Measurements from ENCODE around the gene HUS1B.
"Not testable (repeated sequence)": the region's sequence is repeated elsewhere in the genome, so short reads cannot be mapped to it uniquely, and the experiment has no call there.

Gene HUS1B

DNA sequence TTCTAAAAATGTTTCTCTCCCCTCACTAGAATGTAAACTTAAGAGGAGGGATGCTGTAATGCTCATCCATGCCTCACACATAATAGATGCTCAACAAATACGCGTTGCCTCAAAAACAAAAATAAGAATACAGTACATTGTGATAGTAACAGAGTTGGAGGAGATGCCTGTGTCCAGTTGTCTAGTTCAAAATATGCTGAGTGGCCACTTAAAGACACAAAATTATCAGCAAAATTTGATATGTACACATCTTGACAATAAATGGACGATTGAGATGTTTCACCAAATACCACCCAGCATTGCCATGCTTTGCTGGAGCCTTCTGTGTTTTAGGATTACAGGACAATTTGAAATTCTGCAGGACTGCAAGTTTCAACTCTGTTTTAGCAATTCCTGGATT lies 43.6 kb upstream of the HUS1B start:
- no peak for DNase-seq (ENCODE audit: low spot score)
- TF ChIP-seq, protein P1, sequence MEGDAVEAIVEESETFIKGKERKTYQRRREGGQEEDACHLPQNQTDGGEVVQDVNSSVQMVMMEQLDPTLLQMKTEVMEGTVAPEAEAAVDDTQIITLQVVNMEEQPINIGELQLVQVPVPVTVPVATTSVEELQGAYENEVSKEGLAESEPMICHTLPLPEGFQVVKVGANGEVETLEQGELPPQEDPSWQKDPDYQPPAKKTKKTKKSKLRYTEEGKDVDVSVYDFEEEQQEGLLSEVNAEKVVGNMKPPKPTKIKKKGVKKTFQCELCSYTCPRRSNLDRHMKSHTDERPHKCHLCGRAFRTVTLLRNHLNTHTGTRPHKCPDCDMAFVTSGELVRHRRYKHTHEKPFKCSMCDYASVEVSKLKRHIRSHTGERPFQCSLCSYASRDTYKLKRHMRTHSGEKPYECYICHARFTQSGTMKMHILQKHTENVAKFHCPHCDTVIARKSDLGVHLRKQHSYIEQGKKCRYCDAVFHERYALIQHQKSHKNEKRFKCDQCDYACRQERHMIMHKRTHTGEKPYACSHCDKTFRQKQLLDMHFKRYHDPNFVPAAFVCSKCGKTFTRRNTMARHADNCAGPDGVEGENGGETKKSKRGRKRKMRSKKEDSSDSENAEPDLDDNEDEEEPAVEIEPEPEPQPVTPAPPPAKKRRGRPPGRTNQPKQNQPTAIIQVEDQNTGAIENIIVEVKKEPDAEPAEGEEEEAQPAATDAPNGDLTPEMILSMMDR (IDR thresholded peaks at IDR 0.05; ENCODE audit: extremely low read depth, missing control alignments), result no peak

DNA sequence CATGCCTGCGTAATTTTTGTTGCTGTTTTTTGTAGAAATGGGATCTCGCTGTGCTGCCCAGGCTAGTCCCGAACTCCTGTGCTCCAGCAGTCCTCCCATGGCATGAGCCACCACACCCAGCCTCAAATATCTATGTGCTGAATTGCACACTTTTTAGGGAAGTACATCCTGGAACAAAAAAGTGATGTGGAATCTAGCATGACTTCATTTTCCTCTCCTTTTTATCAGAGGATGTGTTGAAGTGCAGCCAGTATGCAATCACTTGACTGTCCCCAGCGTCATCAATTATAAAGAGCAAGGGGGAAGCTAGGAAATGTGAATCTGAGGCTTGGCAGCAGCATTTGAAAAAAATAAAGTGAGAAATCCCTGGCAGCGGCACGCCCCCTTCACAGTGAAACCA lies 42.4 kb upstream of the HUS1B start:
- TF ChIP-seq, protein P1 (IDR thresholded peaks at IDR 0.05; ENCODE audit: extremely low read depth, missing control alignments), result no peak
- no peak for DNase-seq (ENCODE audit: low spot score)

DNA sequence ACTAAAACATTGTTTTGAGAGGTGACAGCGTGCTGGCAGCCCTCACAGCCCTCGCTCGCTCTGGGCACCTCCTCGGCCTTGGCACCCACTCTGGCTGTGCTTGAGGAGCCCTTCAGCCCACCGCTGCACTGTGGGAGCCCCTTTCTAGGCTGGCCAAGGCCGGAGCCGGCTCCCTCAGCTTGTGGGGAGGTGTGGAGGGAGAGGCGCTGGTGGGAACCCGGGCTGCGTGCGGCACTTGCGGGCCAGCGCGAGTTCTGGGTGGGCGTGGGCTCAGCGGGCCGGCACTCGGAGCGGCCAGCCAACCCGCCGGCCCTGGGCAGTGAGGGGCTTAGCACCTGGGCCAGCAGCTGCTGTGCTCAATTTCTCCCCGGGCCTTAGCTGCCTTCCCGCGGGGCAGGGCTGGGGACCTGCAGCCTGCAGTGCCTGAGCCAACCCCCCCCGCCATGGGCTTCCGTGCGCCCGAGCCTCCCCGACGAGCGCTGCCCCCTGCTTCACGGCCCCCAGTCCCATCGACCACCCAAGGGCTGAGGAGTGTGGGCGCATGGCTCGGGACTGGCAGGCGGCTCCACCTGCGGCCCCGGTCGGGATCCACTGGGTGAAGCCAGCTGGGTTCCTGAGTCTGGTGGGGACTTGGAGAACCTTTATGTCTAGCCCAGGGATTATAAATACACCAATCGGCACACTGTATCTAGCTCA lies 37.7 kb upstream of the HUS1B start:
- not testable (repeated sequence) for DNase-seq (ENCODE audit: low spot score)

DNA sequence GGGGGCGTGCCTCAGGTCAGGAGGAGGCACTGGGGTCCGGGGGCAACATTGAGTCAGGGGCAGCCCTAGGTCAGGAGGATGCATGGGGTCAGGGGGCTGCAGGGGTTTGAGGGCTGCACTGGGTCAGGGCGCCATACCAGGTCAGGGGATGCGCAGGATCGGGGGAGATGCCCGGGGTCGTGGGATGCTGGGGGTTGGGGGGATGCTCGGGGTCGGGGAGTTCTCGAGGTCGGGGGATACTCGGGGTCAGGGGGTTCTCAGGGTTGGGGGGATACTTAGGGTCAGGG lies 36.8 kb upstream of the HUS1B start:
- TF ChIP-seq, protein P1 (IDR thresholded peaks at IDR 0.05; ENCODE audit: extremely low read depth, missing control alignments), result no peak
- DNase-seq (ENCODE audit: low spot score), result no peak

DNA sequence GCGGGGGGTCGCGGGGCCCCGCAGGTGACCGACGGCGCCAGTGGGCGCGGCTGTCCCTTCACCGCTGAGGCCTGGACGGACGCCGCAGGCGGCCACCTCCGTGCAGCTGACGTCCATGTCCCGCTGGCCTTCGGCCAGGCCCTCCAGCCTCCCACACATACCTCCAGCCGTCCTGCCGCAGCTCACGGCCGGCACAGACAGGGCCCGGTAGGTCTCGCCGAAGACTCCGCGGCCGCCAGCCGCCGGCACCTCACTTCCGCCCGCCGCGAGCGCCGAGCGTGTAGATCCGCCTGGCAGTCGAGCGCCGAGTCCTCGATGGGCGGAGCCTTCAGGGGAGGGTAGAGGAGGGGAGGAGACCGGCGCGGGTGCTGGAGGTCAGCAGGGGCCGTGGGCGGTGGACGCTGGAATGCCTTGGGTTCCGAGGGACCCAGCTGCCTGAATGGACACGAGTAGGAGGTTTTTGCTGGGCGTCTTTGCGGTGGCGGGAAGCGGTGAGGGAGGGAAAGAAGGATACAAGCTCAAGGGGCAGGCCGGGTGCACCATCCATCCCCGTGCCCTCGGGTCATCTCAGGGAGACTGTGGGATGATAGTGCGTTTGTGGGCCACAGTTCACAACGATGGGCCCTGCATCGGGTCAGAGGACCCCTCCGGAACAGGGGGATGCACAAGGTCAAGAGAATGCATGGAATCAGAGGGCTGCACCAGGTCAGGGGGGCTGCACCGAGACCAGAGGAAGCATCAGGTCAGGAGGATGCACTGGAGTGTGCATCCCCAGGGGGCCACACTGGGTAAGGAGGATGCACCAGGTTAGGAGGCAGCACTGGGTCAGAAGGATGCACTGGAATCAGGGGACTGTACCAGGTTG lies 36.2 kb upstream of the HUS1B start, which contains the start of gene EXOC2:
EXOC2 (minus strand) TSS at position 282 of the 865 bp plus-strand sequence. CDS start 55,321 bp downstream, outside the sequence.
- peak; percentile 94 for DNase-seq (ENCODE audit: low spot score)
- TF ChIP-seq, protein P1 (IDR thresholded peaks at IDR 0.05; ENCODE audit: extremely low read depth, missing control alignments), result no peak

DNA sequence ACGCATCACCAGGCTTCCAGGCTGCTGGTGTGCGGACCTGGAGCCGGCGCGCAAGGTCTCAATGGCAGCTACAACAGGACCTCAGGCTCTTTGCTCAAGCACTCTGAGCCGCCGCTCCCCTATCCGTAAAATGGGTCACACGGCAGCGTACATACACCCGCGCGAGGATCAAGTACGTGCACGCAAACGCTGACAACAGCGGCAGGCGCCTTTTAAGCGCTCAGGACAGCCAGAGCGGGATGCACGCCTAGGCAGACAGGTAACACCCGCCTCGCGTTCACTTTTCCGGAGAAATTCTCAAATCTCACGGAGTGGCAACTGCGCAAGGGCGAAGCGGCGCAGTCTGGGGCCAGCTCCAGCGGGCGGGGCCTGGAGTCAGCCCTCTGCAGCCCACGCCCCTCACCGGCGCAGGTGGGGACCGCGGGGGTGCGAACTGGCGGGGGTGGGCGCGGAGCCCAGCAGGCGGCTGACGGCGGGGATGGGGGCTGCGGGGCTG lies 35.5 kb upstream of the HUS1B start:
- TF ChIP-seq, protein P1 (IDR thresholded peaks at IDR 0.05; ENCODE audit: extremely low read depth, missing control alignments), result no peak
- DNase-seq (ENCODE audit: low spot score), result peak; percentile 81

DNA sequence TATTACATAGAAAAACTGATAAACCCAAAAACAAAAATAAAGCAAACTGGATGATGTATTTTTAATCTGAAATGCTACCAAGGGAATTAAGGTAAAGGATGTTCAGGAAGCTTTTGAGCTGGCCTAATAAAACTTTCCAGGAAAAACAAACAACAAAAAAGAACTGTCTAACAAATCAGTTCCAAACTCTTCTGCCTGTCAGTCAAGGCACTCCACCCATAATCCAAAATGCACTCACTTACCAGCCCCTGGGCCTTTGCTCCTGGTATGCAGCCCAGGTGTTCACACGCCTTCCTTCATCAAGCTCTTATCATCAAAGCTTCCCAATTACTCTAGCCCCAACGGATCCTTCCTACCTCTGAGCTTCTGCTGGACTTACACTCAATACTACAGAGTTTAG lies 32.3 kb upstream of the HUS1B start:
- TF ChIP-seq, protein P1 (IDR thresholded peaks at IDR 0.05; ENCODE audit: extremely low read depth, missing control alignments), result no peak
- DNase-seq (ENCODE audit: low spot score), result no peak

All from GM20000 (cell line).